Esophagus muscularis mucosa (tissue), 4 donors: Measurements from ENCODE around the gene RASAL1. TPM values are rescaled to one million over a fixed set of nuclear protein-coding genes. Genes with fewer than 3 reads are reported as not detected.

Experiments used
- DNase-seq: peaks from one replicate; pipeline ENCODE4 v3.0.0-alpha.2; 2017; ENCODE audit errors: extremely low spot score
- H3K27ac ChIP-seq, 4 donors: fragments of 200-600 bp; sonication (generic); replicated peaks in 1 of 4; 1 replicate in 3 of 4; 2 replicates in 1 of 4; pipeline ENCODE4 v1.5.1; 2016 to 2019; ENCODE audit warnings: mild to moderate bottlenecking in 1 of 4
- H3K27me3 ChIP-seq, 4 donors: fragments of 200-600 bp; sonication (generic); one replicate each; pipeline versions ENCODE4 v1.5.1 to v1.6.0; 2016 to 2019
- H3K36me3 ChIP-seq, 4 donors: fragments of 200-600 bp; sonication (generic); one replicate each; pipeline ENCODE4 v1.5.1; 2016 to 2019
- H3K4me1 ChIP-seq, 4 donors: fragments of 200-600 bp; sonication (generic); one replicate each; pipeline ENCODE4 v1.5.1; 2016 to 2019
- H3K4me3 ChIP-seq, 4 donors: fragments of 200-600 bp; sonication (generic); 1 replicate in 2 of 4; 2 replicates in 2 of 4; pipeline ENCODE4 v1.5.1; 2016 to 2019; ENCODE audit warnings: mild to moderate bottlenecking in 4 of 4, moderate library complexity in 1 of 4
- H3K9me3 ChIP-seq, 4 donors: fragments of 200-600 bp; sonication (generic); 1 replicate in 3 of 4; 2 replicates in 1 of 4; pipeline ENCODE4 v1.5.1; 2016 to 2019
- EP300 ChIP-seq: sonication (generic); formaldehyde crosslinking; IDR thresholded peaks from one replicate; pipeline ENCODE4 v1.6.1; 2017; ENCODE audit warnings: antibody characterized with exemption
- POLR2A ChIP-seq: fragments of 450-650 bp; IDR thresholded peaks from one replicate; pipeline ENCODE4 v1.6.1; 2017; ENCODE audit warnings: antibody characterized with exemption, moderate library complexity, mild to moderate bottlenecking, low read depth
- POLR2AphosphoS5 ChIP-seq, 2 donors: sonication (generic); formaldehyde crosslinking; IDR thresholded peaks; one replicate each; pipeline ENCODE4 v1.6.1; 2017; ENCODE audit warnings: antibody characterized with exemption in 2 of 2
- WGBS: methylation state at CpG from one replicate; pipeline ENCODE4 v1.1.5; 2018; 5-methylcytosine and 5-hydroxymethylcytosine counted together
- intact Hi-C: fragments of 100-400 bp; cut with DNase I; formaldehyde crosslinking; loops from one replicate; pipeline ENCODE4 v1.15.1; 2023
- total RNA-seq, 4 donors: library from RNA; depleted of rRNA; stranded (reverse); fragments of >200 nt; gene quantifications; one replicate each; pipeline versions ENCODE4 v1.1.0 to v1.2.1, GENCODE V29; 2016
- TF ChIP-seq, protein P1 (sequence below), 3 experiments: fragments of 200-600 bp in 2 of 3; fragments of 450-650 bp in 1 of 3; sonication (generic) in 2 of 3; IDR thresholded peaks; one replicate each; pipeline ENCODE4 v1.5.1; 2017 to 2019; ENCODE audit warnings: antibody characterized with exemption in 3 of 3, mild to moderate bottlenecking in 2 of 3, moderate library complexity in 1 of 3

Gene RASAL1
- total RNA-seq, 4 donors from 2014 or later = 0.17 TPM; not detected in 3

- TF ChIP-seq EP300 (no peak), POLR2AphosphoS5 (IDR thresholded peaks at IDR 0.05) (no peak), POLR2A (no peak)
- TF ChIP-seq, protein P1, sequence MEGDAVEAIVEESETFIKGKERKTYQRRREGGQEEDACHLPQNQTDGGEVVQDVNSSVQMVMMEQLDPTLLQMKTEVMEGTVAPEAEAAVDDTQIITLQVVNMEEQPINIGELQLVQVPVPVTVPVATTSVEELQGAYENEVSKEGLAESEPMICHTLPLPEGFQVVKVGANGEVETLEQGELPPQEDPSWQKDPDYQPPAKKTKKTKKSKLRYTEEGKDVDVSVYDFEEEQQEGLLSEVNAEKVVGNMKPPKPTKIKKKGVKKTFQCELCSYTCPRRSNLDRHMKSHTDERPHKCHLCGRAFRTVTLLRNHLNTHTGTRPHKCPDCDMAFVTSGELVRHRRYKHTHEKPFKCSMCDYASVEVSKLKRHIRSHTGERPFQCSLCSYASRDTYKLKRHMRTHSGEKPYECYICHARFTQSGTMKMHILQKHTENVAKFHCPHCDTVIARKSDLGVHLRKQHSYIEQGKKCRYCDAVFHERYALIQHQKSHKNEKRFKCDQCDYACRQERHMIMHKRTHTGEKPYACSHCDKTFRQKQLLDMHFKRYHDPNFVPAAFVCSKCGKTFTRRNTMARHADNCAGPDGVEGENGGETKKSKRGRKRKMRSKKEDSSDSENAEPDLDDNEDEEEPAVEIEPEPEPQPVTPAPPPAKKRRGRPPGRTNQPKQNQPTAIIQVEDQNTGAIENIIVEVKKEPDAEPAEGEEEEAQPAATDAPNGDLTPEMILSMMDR (IDR thresholded peaks at IDR 0.05) = no peak
- intact Hi-C loops = loop anchor here (5.0 kb wide), 1 partner anchor 126 kb away; no protein-coding TSS in a partner anchor
Measured at GRCh38 chr12:113173081-113173698, 37.6 kb upstream of the RASAL1 start.

GRCh38 chr12:113172185-113172584 lies 36.6 kb upstream of the RASAL1 start:
- H3K27ac ChIP-seq = no peak overlapping the region
- peaks cover 91 to 100% (median 99%) of the 10 kb centered on the region in 4 donors for H3K36me3 ChIP-seq
- H3K4me1 ChIP-seq = no peaks in the 10 kb centered on the region
- H3K27me3 ChIP-seq = peaks cover 0 to 6% (median 0%) of the 10 kb centered on the region in 4 donors
- TF ChIP-seq, protein P1 (IDR thresholded peaks at IDR 0.05) = no peak
- no peak for TF ChIP-seq EP300
- TF ChIP-seq POLR2AphosphoS5 (IDR thresholded peaks at IDR 0.05) = no peak
- no peak for TF ChIP-seq POLR2A
- 94% methylated on average over 20 of the region's 20 CpGs for WGBS
- peaks cover 0 to 3% (median 1%) of the 10 kb centered on the region in 4 donors for H3K9me3 ChIP-seq
- H3K4me3 ChIP-seq = no peak overlapping the region
- no peak for DNase-seq
- intact Hi-C loops = loop anchor here (5.0 kb wide), 1 partner anchor 125 kb away; no protein-coding TSS in a partner anchor

More at GRCh38 chr12:113173081-113173698, 37.6 kb upstream of the RASAL1 start:
- 87% methylated on average over 7 of the region's 7 CpGs for WGBS
- DNase-seq = no peak
- Histone ChIP-seq H3K4me1 (no peaks in the 10 kb centered on the region), H3K27ac (no peak overlapping the region), H3K9me3 (peaks cover 0 to 7% (median 3%) of the 10 kb centered on the region in 4 donors), H3K27me3 (peaks cover 0 to under 1% (median 0%) of the 10 kb centered on the region in 4 donors), H3K36me3 (peaks cover 95 to 100% (median 99%) of the 10 kb centered on the region in 4 donors), H3K4me3 (no peak overlapping the region)

DNA sequence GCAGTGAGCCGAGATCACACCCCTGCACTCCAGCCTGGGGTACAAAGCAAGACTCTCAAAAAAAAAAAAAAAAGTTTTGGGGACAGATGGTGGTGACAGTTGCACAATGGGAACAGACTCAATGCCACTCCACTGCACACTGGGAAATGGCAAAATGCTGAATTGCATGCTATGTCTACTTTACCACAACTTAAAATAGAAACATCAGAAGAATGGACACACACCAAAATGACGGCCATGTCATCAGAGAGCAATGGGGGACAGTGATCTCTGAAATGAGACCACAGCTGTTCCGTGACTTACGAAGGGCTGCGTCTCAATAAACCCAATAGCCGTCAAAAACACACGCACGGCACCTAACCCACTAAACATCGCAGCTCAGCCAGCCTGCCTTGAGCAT lies 36.0 kb upstream of the RASAL1 start:
- H3K27ac ChIP-seq = no peak overlapping the region
- no peak overlapping the region for H3K4me3 ChIP-seq
- peaks cover 84 to 100% (median 99%) of the 10 kb centered on the region in 4 donors for H3K36me3 ChIP-seq
- no peaks in the 10 kb centered on the region for H3K4me1 ChIP-seq
- 96% methylated on average over 9 of the region's 9 CpGs for WGBS
- no peak for DNase-seq
- intact Hi-C loops = loop anchor here (5.0 kb wide), 1 partner anchor 124 kb away; no protein-coding TSS in a partner anchor
- peaks cover 0 to 6% (median 0%) of the 10 kb centered on the region in 4 donors for H3K27me3 ChIP-seq
- H3K9me3 ChIP-seq = no peaks in the 10 kb centered on the region
- TF ChIP-seq, protein P1 (IDR thresholded peaks at IDR 0.05) = no peak
- TF ChIP-seq POLR2A (no peak), EP300 (no peak), POLR2AphosphoS5 (IDR thresholded peaks at IDR 0.05) (no peak)

GRCh38 chr12:113170926-113171325 lies 35.4 kb upstream of the RASAL1 start:
- H3K9me3 ChIP-seq = no peaks in the 10 kb centered on the region
- intact Hi-C loops = loop anchor here (5.0 kb wide), 1 partner anchor 124 kb away; no protein-coding TSS in a partner anchor
- no peak overlapping the region for H3K27ac ChIP-seq
- no peak overlapping the region for H3K4me3 ChIP-seq
- DNase-seq = no peak
- no peak for TF ChIP-seq POLR2A
- TF ChIP-seq EP300 = no peak
- TF ChIP-seq POLR2AphosphoS5 (IDR thresholded peaks at IDR 0.05) = no peak
- TF ChIP-seq, protein P1 (IDR thresholded peaks at IDR 0.05) = no peak
- 96% methylated on average over 4 of the region's 4 CpGs for WGBS
- peaks cover 0 to 6% (median 0%) of the 10 kb centered on the region in 4 donors for H3K27me3 ChIP-seq
- H3K4me1 ChIP-seq = no peaks in the 10 kb centered on the region
- peaks cover 84 to 100% (median 99%) of the 10 kb centered on the region in 4 donors for H3K36me3 ChIP-seq
